GM21360 (cell line): ENCODE measurements around the gene NRN1L.
"Not testable (repeated sequence)": the region's sequence is repeated elsewhere in the genome, so short reads cannot be mapped to it uniquely, and the experiment has no call there.

Experiments
- ATAC-seq: cut with Tn5 transposase; IDR thresholded peaks from one replicate; pipeline ENCODE4 v1.9.1; 2021; ENCODE audit warnings: mild to moderate bottlenecking, moderate library complexity; ENCODE audit not compliant: unreplicated experiment

NRN1L gene

DNA sequence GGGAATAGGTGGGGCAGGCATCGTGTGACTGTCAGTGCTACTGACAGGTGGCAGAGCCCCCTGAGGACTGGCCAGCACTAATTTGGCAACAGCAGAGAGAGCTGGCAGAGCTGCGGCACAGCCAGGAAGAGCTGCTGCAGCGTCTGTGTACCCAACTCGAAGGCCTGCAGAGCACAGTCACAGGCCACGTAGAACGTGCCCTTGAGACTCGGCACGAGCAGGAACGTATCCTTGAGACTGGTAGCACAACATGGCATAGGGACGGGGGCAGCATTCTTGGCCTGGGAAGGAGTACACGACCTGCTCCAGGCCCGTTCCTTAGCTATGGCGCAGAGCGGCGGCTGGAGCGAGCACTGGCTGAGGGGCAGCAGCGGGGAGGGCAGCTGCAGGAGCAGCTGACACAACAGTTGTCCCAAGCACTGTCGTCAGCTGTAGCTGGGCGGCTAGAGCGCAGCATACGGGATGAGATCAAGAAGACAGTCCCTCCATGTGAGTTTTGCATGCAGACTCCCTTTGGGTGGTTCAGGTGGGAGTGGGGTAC lies 3.0 kb upstream of the NRN1L start:
- ATAC-seq, result no peak

DNA sequence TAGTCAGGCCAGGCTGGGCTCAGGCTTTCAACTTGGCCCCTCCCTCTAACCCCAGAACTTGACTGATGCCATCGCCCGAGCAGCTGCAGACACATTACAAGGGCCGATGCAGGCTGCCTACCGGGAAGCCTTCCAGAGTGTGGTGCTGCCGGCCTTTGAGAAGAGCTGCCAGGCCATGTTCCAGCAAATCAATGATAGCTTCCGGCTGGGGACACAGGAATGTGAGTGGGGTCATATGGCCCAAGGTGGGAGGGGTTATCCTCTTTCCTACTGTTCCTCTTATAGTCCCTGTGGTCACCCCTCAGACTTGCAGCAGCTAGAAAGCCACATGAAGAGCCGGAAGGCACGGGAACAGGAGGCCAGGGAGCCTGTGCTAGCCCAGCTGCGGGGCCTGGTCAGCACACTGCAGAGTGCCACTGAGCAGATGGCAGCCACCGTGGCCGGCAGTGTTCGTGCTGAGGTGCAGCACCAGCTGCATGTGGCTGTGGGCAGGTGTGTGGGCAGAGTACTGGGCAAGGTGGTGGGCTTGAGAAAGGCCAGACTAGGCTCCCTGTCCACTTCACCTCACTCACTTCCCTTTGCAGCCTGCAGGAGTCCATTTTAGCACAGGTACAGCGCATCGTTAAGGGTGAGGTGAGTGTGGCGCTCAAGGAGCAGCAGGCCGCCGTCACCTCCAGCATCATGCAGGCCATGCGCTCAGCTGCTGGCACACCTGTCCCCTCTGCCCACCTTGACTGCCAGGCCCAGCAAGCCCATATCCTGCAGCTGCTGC lies 2.1 kb upstream of the NRN1L start:
- no peak for ATAC-seq

DNA sequence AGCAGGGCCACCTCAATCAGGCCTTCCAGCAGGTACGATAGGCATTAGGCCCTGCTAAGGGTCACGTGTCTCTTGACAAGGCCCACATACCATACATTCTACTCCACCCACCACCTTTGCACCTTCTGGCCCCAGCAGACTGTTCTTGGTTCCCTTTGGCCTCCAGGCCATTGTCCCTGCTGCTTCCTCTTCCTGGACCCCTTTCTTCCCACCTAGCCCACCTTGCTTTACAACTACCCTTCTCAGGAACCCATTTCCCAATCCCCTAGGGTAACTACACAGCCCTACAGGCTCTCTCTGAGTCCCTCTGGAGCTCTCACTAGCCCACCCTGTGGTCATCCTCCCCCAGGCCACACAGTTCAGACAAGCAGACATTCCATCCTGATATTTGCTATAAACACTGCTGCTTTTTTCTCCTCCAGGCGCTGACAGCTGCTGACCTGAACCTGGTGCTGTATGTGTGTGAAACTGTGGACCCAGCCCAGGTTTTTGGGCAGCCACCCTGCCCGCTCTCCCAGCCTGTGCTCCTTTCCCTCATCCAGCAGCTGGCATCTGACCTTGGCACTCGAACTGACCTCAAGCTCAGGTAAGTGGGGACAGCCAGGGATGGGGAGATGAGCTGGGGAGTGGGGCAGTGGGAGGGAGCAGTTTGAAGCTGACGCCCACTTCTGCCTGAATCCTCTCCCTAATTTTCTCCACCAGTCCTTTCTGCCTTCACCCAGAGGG lies 1.4 kb upstream of the NRN1L start:
- no peak for ATAC-seq

DNA sequence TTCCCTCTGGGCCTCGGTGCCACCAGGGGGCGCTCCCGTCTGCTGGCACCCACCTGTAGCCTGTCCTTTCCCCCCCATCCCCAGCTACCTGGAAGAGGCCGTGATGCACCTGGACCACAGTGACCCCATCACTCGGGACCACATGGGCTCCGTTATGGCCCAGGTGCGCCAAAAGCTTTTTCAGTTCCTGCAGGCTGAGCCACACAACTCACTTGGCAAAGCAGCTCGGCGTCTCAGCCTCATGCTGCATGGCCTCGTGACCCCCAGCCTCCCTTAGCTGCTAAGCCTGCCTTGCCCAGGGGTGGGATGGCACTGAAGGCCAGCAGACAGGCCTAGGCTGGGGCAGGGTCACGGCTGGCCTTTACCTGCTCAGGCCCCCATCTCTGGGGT lies 818 bp upstream of the NRN1L start:
- ATAC-seq, result no peak

DNA sequence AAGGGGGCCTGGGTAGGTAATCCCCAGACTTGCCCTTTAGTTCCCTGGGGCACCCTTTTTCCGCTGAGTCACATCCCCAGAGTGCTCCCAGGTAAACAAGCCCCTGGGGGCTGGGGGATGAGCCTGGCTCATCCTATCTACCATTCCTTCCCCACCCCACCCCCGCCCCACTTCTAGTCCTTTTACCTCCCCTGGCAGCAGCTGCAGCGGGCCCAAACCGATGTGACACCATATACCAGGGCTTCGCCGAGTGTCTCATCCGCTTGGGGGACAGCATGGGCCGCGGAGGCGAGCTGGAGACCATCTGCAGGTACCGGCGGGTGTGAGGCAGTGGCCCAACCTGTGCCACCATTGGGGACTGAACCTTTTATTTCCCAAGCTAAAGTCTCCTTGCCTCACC lies 860 bp downstream of the NRN1L start:
- ATAC-seq, result no peak

DNA sequence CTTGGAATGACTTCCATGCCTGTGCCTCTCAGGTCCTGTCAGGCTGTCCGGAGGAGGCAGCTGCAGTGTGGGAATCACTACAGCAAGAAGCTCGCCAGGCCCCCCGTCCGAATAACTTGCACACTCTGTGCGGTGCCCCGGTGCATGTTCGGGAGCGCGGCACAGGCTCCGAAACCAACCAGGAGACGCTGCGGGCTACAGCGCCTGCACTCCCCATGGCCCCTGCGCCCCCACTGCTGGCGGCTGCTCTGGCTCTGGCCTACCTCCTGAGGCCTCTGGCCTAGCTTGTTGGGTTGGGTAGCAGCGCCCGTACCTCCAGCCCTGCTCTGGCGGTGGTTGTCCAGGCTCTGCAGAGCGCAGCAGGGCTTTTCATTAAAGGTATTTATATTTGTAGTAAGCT lies 1.3 kb downstream of the NRN1L start:
- no peak for ATAC-seq

DNA sequence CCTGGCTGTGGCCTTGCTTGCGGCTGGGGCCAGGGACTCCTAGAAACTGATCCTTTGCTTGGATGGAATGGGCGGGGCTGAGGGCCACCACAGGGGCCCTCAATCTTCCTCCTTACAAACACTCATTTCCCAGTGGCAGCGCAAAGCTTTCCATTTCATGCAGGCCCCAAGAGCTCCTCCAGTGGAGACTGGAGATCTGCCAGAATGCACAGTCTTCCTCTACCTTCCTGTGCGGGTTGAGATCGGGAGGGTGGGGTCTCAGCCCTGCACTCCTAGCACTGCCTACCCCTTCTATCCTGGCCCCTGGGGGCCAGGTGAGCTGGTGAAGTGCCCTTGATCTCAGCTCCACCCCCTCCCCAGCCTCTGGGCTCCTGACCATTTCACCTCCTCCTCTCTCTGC lies 1.7 kb downstream of the NRN1L start:
- ATAC-seq, result no peak

DNA sequence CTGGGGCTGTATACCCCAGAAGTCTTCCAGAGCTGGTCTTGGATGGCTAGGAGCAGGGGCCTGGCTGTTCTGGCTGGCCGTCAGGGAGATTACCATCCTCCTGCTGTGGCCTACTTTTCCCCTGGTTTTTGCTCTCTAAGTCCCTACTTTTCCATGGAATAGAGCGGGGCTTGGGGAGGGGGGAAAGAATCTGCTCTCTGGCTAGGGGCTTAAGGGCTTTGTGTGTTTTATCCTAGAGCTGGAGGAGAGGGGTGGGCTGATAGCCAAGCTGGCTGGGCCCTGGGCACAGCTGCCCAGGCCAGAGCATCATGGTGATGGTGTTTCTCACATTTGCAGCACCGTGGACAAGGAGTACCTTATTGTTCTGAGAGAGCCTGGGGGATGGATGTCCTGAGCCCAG lies 3.6 kb downstream of the NRN1L start:
- ATAC-seq, result no peak

DNA sequence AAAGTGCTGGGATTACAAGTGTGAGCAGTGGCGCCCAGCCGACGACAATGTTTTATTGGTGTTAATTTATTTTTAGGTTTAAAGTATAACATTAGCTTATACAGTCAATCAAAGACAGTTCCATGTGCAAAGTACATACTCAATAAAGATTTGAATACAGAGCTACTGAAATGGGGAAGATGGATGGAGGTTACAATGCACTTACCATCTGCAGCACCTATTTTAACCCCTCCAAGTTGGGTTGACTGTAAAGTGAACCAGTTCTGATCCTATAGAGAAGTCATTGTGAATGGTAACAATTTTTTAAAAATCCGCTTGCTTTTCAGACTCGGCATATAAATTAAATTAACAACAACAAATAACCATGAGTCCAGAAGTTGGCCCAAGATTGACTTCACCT lies 7.7 kb downstream of the NRN1L start:
- no peak for ATAC-seq

DNA sequence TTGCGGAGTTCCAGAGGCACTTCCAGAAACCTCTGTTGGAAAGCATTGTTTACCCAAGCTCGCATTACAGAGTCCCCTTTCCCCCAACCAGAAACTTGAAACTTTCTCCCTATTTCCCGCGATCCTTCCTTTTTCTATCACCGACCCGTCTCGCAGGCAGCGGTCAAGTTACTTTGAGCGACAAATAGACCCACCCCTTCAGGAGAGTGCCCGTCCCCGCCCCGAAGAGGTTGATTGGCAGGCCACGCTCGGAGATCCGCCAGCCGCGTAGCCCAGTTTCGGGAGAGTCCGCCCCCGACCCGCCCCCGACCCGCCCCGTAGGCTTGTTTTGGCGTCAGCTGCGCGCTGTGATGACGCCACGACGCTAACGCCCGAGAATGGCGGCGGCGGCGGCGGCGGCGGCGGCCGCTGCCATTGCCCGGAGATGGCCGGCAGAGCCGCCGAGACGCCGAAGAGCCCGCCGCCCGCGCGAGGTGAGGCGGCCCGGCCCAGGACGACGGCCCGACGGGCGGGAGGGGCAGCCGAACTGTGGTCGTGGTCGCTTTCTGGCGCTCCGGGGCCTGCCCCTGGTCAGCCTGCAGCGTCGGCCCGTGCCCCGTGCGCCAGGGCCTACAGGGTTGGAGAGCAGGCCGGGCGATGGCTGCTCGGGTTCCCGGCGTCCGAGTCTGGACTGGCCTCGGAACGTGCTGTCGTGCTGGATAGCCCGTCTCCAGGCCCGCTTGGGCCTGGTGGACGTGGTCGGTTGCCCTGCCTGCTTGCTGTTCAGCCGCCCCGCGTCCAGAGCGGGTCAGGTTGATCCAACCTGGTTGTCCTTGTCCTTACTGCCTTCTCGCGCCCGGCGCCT lies 8.4 kb downstream of the NRN1L start, which contains the start of gene PSKH1:
Gene PSKH1, plus strand, starts transcription at position 356 of the 844 bp plus-strand sequence. CDS start 15,496 bp downstream, outside the sequence.
- peak; percentile 86 for ATAC-seq

DNA sequence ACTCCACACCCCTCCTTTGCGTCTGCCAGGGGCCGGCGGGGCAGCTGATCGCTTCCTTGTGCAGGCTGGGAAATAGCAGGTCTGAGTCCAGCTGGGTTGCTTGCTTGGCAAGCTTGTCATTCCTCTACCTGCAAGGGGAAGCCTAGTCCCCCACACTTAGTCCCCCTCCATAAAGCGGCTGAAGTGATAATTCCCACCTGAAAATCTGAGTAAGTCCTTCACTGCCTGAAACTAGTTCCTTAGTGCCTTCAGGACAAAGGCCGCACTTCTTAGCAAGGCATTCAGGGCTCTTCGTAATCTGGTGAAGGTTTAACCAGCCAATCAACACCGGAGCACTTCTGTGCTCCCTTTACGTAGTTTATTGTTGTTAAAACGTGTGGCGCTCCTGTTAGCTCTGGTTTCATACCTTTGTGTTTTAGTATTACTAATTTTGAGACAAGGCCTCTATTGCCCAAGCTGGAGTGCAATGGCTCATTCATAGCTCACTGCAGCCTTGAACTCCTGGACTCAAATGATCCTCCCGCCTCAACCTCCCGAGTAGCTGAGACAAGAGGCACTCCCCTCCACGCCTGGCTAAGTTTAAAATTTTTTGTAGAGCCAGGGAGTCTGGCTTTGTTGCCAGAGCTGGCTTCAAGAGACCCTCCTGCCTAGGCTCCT lies 9.2 kb downstream of the NRN1L start:
- ATAC-seq, result no peak

DNA sequence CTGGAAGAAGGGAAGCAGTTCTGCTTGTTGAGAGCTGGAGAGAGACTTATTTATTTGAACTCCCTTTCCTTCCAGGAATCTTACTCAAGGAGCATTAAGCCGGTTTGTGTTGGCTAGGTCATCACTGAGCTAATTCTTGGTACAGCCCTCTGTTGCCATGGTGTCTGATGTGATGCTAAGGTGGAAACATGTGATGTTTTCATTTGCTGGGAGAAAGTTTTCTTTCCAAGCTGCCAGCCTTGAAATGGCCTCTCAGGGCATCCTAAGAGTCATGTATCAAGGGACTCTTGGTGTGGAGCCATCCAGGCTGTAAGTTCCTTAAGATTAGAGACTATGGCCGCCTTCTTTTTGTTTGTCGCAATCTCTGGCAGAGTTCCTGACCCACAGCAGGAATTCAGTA lies 12.5 kb downstream of the NRN1L start:
- ATAC-seq, result no peak

DNA sequence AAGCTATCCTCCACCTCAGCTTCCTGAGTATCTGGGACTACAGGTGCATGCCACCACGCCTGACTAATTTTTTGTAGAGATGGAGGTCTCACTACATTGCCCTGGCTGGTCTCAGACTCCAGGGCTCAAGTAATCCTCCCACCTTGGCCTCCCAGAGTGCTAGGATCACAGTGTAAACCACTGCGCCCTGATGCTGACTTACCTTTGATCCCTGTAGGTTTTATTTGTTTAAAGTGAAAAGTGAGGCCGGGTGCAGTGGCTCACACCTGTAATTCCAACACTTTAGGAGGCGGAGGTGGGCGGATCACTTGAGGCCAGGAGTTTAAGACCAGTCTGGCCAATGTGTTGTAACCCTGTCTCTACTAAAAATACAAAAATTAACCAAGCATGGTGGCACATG lies 17.0 kb downstream of the NRN1L start:
- no peak for ATAC-seq

DNA sequence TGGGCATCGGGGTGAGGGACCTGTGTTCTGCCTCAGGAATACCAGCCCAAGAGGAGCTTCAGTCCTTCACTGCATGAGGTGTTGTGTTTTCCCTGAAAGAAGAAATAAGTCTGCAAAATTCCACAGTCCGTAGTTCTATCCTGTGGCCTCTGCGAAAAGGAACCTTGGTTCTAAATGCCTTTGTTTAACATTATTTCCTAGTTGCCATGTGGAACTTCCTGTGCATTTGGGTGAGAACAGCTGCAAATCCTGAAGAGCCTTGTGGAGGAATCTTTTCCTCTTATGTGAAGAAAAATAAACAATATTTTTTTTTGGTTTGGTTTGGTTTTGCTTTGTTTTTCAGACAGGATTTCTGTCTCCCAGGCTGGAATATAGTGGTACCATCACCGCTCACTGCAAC lies 18.1 kb downstream of the NRN1L start:
- ATAC-seq, result no peak

DNA sequence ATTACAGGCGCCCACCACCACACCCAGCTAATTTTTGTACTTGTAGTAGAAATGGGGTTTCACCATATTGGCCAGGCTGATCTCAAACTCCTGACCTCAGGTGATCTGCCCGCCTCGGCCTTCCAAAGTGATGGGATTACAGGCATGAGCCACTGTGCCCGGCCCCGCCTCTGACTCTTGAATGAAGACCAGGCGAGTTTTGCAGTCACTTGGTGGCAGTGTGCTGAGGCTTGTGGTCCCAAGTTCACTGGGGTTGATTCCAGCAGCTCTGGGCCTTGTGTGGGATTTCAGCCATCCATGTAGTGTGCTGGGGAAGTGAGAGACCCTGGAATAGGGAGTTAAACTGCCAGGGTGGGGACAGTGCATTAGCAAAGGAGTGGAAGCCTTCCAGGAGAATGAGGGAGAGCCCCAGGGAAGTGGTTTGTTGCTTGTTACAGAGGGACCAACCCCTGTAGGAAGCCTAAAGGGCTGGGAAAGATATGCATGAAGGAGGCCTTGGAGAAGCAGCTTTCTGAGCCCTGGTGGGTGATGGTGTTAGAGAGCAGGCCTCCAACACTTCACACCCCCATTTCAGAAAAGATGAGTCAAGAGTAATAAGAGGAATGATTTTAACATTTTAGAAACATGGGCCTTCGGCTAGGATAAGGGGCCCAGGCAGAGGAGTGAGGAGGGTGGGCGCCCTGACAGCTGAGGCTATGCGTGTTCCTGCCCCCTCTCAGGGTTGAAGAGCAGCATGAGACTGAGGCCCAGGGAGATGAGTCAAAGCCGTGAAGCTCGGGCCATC lies 22.9 kb downstream of the NRN1L start:
- ATAC-seq, result no peak

DNA sequence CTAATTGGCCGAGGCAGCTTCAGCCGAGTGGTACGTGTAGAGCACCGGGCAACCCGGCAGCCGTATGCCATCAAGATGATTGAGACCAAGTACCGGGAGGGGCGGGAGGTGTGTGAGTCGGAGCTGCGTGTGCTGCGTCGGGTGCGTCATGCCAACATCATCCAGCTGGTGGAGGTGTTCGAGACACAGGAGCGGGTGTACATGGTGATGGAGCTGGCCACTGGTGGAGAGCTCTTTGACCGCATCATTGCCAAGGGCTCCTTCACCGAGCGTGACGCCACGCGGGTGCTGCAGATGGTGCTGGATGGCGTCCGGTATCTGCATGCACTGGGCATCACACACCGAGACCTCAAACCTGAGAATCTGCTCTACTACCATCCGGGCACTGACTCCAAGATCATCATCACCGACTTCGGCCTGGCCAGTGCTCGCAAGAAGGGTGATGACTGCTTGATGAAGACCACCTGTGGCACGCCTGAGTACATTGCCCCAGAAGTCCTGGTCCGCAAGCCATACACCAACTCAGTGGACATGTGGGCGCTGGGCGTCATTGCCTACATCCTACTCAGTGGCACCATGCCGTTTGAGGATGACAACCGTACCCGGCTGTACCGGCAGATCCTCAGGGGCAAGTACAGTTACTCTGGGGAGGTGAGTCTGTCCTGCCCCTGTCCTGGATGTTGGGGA lies 24.5 kb downstream of the NRN1L start:
- no peak for ATAC-seq

DNA sequence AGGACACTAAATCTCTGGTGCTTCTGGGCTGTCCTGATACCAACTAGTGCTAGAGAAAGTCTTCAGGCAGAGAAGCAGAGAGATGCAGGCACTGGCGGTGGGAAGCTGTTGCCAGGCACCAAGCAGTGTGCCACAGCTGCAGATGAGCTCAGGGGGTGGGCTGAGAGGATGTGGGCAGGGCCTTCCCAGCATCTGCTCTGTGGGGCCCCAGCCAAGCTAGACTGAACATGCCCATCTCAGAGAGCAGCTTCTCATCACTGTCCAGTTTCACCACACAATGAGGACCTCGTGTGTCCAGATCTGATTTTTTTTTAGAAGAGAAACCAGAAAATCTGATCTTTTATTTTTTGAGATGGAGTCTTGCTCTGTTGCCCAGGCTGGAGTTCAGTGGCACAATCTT lies 25.5 kb downstream of the NRN1L start:
- ATAC-seq, result no peak

DNA sequence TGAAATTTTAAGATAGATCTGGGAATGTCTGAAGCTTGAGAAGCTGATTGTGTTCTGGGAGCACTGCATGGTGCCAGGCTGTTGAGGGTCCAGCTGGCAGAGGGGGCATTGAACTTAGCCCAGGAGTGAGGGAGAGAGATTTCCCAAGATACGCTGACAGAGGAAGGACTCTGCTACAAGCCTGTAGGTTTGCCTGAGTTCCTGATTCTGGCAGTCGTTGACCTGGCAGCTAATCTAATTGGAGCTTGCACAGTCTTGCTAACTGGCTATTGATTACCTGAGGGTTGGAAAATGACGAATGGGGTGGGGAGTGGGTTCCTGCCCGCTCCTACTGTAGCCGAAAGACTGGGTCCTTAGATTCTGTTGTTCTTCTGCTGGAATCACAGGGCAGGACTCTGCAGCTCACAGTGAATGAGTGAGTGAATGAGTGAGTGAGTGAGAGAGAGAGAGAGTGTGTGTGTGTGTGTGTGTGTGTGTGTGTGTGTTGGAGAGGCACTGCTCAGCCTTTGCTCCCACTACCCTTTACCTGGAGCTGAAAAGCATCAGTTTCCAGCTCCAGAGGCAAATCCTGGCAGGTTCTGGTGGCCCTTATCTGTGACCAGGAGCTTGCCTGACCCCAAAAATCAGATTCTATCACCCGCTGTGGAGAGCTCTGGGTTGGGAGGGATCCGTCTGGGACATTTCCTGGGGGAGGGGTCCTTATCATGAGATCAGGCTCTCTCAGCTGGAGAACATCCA lies 30.2 kb downstream of the NRN1L start:
- ATAC-seq, result no peak

DNA sequence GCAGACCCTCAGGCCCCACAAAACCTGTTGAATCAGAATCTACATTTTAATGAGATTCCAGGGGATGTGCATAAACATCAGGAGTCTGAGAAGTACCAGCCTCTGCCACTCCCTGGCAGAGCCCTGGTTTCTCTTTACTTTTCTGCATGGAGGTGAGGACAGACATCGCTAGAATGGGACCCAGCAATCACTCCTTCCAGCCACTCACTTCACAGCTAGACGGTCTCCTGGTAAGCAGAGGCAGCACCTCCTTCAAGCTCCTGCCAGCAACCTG lies 30.7 kb downstream of the NRN1L start:
- not testable (repeated sequence) for ATAC-seq
